NCI-H2171 (cell line): Measurements from ENCODE around the gene ICA1L.

Experiments used
- DNase-seq: peaks from one replicate; lab custom pipeline; 2025; lab: John Stamatoyannopoulos, UW

Gene ICA1L

GRCh38 chr2:202736826-202737225 is 134.7 kb downstream of the ICA1L start:
- no peak for DNase-seq

GRCh38 chr2:202726070-202726469 is 145.5 kb downstream of the ICA1L start:
- DNase-seq = no peak

GRCh38 chr2:202723746-202724145 is 147.8 kb downstream of the ICA1L start:
- DNase-seq = no peak
